ENCODE results near the gene UBE2F.
A peak's percentile ranks its signal among the peaks of the same experiment; 100 is the strongest.
"Not testable (repeated sequence)": the region's sequence is repeated elsewhere in the genome, so short reads cannot be mapped to it uniquely, and the experiment has no call there.

UBE2F gene

DNA sequence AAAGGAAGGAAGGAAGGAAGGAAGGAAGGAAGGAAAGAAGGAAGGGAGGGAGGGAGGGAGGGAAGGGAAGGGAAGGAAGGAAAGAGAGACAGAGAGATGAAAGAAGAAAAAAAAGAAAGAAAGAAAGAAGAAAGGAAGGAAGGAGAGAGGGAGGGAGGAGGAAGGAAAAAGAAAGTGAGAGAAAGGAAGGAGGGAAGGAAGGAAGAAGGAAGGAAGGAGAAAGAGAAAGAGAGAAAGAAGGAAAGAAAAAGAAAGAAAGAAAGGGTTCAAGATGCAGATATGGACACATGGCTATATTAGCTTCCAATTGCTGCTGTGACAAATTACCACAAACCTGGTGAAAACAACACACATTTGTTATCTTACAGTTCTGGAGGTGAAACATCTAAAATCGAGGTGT lies 20.4 kb upstream of the UBE2F start:
- no peak for DNase-seq

DNA sequence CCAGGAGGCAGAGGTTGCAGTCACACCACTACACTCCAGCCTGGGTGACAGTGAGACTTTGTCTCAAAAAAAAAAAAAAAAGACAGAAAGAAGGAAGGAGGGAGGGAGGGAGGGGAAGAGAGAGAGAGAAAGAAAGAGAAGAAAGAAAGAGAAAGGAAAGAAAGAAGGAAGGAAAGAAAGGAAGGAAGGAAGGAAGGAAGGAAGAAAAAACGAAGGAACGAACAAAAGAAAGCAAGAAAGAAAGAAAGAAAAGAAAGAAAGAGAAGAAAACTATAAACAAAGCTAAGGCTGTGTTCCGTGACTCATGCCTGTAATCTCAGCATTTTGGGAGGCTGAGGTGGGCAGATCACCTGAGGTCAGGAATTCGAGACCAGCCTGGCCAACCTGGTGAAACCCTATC lies 15.5 kb upstream of the UBE2F start:
- DNase-seq: not testable (repeated sequence)

DNA sequence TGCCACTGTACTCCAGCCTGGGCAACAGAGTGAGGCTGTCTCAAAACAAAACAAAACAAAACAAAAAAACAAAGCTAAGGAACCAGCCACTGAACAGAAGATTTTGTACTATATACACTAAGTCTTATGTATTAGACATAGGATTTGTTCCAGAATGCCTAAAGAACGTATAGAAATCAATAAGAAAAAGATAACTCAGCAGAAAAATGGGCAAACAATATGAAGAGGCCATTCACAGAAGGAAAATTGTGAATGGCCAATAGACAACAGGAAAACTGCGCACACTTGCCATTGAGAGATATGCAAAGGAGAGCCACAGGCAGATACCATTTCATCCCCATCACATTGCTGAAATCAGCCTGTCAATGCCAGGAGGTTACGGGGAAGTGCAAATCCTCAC lies 14.9 kb upstream of the UBE2F start:
- DNase-seq: no peak

DNA sequence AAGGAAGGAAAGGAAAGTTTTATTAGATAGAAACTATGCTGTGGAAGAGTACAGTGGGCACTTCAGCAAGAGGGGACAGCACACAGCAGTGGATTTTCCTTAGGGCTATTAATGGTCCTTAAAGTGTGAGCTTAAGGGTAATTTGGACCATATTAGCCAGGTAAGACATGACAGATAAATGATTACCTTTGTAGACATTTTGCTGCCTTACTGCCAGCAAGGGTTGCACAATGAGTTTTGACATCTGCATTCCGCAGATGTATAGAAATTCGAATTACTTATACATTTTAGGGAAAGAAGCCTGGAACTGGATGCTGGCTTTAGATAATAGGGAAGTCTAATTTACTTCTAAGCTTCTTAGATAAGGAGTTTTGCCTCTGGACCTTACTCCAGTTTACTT lies 14.0 kb upstream of the UBE2F start:
- no peak for DNase-seq

DNA sequence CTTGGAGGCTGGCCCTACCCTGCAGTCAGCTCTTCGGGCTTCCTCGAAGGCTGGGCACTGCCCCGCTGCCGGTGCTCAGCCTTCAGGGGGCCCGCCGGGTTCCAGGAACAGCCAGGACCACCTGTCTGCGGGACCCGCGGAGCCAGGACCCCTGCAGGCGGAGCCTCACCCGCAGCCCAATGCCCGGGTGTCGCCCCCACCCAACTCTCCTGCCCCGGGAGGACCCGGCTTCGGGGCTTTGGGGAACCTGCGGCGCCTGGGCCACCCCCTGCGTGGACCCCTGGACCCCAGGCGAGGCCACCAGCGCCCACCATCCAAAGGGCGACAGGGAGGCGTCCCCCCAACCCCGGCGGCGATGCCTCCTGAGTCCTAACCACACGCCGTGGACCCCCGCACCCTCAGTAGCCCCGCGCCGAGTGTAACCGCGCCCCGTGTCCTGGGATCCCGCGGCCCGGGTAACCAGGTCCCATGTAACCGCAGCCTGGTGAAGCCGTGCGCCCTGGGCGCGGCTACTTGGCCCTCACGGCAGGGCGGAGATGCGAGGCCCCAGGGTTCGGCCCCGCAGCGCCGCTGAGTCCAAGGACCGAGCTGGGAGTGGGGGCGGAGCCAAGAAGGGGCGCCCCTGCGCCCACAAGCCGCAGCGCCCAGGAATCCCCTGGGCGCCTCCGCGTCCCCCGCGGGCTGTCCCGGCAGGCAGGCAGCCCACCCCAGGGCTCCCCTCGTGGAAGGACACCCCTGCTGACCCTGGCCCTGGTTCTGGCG lies 11.0 kb upstream of the UBE2F start:
- DNase-seq: peak; percentile 21

DNA sequence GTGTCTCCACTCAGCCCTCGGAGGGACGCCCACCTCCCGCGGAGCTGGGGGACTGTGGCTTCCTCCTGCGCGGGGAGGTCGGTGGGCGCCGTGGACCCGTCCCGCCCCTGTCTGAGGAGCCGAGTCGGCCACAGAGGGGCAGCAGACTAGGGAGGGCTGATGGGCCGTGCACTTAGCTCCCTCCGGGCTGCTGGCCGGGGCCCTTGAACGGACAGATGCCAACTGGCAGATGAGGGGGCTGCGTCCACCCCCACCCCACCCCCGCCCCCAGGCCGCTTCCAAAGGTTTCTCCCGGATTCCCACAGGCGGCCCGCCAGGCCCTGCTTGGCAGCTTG lies 10.4 kb upstream of the UBE2F start:
- no peak for DNase-seq

DNA sequence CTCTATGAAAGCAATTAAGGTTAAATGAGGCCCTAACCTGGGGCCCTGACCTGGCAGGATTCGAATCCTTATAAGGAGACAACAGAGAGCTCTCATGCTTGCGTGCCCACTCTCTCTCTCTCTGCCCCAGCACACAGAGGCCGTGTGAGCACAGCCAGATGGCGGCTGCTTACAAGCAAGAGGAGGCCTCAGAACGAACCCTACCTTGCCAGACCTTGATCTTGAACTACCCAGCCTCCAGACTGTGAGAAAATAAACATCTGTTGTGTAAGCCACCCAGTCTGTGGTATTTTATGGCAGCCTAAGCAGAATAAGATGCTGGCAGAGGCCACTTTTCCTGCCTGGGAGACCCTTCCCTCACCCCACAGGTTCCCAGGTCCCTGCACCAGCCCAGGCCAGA lies 5.2 kb upstream of the UBE2F start:
- no peak for DNase-seq

DNA sequence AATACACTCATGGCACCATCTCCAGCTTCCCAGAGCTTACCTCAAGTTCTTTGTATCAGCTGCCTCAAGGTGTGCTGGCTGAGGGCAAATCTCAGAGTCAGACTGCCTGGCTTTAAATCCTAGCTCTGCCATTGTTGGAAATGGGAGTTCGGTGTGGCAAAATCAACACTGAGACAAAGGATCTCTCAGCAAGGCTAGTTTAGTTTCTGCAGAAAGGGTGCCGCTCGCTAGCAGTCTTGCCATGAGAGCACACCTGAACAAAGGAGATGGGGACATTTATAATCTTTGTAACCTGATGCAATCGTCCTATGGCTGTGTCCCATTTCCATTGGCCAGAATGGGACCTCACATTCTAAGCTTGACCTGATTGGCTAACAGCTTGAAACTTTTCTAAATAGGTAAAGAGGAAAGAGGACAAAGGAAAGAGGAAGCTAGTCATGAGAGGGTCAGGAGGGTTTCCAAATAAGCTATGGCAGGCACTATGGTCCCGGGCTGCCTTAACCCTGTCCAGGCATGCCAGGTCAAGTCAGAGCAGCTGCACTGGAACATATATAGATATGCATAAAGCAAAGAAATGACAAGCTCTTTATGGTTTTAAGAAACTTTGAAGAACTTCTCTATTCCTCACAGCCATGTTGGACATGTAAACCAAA lies 4.3 kb upstream of the UBE2F start:
- DNase-seq: no peak

DNA sequence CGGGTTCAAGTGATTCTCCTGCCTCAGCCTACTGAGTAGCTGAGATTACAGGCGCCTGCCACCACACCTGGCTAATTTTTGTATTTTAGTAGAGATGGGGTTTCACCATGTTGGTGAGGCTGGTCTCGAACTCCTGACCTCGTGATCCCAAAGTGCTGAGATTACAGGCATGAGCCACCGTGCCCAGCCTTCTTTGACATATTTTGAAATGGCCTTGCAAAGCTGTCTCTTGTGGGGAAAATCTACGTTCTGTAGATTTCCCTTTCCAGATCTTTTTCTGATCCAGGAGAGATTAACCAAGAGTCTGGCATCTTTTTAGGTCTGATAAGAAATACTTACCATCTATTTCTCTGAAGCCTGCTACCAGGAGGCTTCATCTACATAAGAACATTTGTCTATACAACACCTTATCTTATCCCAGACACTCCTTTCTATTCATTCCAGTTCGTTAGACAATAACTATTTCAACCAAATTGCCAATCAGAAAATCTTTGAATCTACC lies 3.3 kb upstream of the UBE2F start:
- not testable (repeated sequence) for DNase-seq

DNA sequence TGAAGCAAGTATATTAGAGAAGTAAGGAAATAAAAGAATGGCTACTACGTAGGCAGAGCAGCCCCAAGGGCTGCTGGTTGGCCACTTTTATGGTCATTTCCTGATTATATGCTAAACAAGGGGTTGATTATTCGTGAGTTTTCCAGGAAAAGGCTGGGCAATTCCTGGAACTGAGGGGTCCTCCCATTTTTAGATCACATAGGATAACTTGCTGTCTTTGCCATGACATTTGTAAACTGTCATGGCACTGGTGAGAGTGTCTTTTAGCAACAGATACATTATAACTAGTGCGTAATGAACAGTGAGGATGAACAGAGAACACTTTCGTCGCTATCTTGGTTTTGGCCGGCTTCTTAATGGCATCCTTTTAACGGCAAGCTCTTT lies 2.6 kb upstream of the UBE2F start:
- no peak for DNase-seq

DNA sequence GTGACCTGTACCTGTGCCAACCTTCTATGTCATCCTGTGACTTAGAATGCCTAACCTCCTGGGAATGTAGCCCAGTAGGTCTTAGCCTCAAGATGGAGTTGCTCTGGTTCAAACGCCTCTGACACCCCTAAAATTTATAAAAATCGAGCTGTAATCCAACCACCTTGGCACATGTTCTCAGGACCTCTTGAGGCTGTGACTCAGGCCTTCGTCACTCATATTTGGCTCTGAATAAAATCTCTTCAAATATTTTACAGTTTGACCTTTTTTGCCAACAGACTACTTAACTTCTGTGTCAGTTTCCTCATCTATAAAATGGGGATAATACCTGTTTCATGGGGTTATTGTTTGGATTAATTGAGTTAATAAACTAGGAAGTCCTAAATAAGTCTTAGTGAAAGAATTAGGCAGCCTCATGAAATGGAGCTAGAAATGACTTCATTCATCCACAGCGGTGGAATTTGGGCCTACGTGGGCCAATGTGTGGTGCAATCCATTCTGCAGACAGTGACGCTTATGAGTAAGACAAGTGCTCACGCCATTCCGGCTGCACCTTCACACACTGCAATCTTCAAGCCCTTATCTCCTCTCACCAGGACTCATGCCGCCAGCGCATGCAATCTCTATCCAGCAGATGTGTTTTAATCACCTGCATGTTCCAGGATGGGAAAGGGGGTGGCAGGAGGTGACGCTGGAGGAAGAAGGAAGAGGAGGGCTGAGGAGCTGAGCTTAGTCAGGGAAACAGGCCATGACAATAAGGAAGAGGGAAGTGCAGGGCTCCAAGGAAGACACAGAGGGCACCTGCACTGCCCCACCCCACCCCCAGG lies 2.0 kb upstream of the UBE2F start:
- no peak for DNase-seq

DNA sequence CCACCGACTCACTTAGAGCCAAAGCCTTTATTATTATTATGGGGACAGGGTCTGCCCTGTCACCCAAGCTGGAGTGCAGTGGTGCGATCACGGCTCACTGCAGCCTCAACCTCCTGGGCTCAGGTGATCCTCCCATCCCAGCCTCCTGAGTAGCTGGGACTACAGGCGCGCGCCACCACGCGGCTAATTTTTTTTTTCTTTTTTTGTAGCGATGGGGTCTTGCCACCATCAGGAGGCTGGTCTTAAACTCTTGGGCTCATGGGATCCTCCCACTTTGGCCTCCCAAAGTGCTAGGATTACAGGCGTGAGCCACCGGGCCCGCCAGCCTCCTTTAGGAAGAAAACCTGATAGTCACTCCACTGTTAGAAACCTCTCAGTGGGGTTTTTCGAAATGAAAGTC lies 970 bp upstream of the UBE2F start:
- DNase-seq: not testable (repeated sequence)

DNA sequence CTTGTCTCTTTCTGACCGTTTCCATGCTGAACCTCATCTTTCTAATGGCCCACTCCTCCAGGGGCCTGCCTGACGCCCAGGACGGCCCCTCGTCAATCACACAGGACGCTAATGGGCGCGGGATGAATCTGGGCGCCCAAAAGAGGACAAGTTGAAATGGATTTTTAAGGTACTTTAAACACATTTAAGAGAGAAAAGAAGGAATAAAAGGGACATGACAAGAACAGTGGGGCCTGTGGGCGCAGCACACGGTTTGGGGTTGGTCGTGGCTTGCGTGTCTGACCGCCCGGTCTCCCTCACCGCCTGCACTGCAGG lies 607 bp upstream of the UBE2F start:
- no peak for DNase-seq

DNA sequence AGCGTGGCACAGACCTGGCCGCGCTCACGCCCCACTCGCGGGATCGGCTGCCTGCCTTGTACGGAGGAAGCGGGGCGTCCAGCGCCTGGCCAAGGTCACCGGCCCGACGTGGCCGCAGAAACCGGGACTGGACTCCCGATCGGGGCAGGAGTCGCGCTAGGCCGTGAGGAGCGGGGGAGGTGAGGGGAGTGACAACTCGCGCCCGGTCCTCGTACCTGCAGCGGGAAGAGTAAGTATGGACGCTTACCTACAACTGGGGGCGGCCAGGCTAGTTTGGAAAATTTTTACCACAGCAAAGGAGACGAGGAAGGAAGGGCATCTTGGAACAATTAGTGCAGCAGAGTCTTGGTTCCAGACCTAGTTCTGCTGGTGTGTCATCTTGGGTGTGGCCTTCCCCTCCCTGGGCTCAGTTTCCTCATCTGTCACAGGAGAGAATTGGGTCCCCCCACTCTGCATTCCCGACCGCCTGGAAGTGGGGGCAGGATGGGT lies 693 bp downstream of the UBE2F start:
- peak; percentile 26 for DNase-seq

DNA sequence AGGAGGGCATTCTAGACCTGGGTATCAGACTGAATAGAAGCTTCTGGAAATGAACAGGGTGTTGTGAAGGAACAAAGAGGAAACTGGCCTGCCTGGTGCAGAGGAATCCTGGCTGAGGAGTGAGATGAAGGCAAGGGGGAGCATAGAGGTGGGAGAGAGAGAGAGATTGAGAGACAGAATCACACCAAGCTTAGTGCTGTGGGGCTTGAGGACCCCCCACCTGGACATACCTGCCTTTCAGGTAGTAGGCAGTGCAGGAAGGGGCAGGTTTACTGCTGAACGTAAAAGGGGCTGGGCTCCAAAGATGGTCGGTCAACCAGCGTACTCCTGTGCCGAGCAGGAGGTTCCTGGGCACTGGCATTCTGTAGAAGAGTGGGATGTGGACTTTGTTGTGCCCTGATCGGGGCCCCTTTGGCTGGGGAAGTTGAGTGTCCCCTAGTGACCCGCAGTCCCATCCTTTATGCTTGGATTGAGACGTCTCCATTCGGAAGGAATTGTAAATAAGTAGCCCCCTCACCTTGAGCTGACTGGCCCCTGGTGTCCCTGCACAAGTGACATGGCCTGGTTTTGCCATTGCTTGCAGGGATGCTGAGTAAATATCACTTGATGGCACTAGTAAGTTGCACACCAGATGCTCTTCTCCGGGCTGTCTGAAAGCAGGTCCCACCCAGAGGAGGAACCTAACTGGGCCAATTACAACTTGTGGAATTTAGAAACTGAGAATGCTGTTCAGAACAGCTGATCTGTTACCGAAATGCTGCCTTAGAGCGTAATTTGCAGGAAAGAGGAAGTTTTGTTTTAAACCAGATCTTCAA lies 1.4 kb downstream of the UBE2F start:
- DNase-seq: peak; percentile 45

DNA sequence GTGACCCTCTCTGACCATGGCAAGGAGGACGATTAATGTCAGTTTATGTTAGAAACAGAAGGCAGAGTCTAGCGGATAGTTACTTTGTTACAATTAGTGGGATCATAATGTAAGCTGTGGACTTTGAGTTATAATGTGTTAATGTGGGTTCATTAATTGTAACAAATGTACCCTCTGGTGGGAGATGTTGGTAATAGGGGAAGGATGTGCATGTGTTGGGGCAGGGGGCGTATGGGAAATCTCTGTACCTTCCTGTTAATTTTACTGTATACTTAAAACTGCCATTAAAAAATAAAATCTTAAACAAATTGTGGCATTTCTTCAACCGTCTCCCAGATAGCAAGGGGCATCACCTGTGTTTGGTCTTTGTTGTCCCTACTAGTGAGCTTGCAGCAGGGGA lies 4.8 kb downstream of the UBE2F start:
- no peak for DNase-seq

DNA sequence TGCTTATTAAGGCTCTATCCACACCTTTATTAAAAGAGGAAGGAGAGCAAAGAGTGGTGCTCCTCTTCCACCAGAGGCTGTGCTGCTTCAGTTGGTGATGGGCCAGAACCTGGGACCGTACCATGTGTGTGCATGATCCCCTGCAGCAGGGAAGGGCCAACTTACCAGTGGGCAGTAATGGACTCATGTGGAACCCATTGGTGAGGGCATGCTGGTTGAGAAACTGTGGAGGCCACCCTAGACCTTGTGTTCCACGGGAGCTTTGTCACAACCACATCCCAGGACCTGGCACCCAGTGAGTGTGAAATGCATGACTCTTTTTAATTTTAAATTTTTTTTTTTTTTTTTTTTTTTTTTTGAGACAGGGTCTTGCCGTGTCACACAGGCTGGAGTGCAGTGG lies 5.4 kb downstream of the UBE2F start:
- no peak for DNase-seq

DNA sequence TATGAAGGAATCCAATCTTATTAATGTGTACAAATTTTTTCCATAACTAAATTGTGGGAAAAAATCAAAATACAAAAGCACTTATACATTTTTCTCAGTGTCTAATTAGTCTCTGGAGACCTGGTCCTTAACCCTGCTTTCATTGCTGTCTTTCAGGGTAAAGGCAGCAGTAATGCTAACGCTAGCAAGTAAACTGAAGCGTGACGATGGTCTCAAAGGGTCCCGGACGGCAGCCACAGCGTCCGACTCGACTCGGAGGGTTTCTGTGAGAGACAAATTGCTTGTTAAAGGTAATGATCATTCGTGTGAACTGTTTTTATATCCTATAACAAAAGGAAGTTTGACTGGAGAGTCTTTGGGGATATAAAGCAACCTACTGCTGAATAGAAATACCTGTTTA lies 6.1 kb downstream of the UBE2F start:
- no peak for DNase-seq

DNA sequence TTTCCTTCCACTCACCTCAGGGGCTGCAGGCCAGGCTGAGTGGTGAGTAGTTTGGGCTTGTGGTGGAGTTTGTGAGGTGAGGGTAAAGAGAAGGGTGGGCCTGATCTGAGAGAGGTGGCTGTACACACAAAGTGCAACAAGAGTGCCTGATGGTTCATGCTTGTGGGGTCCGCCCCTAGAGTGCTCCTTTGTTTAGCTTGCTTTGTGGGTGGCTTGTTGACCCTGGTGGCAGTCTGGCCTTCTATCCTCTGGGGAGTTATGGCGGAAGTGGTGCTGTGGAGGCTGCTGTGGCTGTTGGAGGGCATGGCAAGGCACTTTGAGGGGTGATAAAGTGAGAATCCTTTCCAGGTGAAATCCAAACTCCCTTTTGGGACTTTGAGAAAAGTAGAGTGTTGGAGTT lies 10.6 kb downstream of the UBE2F start:
- no peak for DNase-seq

DNA sequence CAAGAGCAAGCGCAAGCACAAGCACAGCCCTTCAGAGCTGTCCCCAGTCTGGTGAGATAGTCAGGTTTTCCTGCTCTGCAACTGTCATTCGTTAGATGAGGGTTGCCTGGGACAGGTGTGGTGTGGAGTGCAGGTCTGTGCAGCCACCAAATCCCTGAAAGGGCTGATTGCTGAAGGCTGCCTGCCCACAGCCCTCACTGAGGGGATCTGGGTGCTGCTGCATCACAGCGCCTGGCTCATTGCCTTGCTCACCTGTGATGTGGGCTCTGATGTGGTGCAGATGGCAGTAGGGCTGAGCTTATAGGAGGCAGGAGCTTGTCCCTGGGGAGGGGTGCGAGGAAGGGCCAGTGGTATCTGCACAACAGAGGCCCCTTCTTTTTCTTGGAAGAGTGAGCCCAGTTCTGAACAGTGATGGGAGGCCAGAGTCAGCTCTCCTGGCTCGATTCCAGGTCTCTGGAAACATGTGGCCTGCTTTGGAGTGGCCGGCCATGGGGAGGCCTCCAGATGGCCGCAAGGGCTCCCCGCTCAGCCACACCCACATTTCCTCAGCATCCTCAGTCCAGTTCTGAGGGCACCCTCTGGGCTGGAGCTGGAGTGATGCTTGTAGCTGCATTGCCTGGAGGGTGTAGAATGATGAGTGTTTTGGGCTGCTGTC lies 11.4 kb downstream of the UBE2F start:
- DNase-seq: no peak

DNA sequence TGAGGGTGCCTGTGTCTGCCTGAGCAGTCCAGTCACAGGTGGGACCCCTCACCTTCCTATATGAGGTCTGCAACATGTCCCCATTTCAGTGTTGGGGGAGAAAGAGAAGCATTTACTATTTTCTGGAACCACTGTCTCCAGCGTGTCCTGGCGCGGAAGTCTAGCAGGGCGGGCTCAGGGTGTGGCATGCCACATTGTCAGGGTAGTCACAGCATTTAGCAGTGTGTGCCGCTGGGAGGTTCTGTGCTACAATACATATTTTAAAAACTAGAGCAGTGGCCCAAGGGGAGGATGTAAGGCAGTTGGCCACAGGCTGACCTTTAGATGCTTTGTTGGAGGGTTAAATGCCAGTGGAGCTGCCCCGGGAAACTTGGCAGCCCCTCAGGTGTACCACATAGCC lies 12.5 kb downstream of the UBE2F start:
- DNase-seq: no peak

DNA sequence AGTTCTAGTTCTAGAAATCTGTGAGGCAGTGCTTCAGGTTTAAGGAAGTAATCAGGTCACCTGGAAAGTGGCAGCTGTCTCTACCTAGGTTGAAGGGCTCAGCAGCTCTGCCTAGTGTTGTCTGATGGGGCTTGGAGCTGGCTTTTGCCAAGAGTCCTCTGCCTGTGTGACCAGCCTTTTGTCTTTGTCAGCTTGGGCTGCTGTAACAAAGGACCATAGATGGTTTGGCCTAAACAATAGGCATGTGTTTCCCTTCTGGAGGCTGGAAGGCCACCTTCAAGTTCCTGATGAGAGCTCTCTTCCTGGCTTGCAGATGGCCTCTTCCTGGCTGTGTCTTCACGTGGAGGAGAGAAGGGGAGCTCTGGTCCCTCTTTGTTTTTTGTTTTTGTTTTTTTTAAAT lies 13.3 kb downstream of the UBE2F start:
- DNase-seq: no peak

DNA sequence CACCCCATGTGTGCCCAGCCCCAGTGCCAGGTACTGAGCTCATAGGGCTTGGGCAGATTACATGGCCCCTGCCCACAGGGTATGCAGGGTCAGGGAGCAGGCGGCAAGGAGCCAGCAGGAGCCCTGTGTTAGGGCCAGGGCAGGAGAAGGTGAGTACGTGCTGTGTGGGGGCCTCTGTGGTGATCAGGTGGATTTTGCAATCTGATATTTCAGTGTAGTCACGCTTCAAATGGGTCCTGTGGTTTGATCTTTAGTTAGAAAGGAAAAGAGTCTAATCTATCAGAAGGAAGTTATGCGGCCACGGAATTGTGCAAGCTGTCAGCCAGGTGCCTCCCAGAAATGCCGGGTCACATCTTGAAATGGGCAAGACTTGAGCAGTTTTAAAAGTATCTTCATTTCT lies 13.9 kb downstream of the UBE2F start:
- DNase-seq: no peak
